T-helper 1 cell (primary cell): ENCODE results near the gene HOXD9.

ENCODE experiments used
- DNase-seq, 5 donors: peaks; one replicate each; pipeline ENCODE4 v3.0.0-alpha.2; 2012 to 2020

HOXD9 gene

GRCh38 chr2:176126929-176127773 is 4.6 kb downstream of the HOXD9 start:
- peak in 4 of 5 donors; percentile 32 to 73 (median 50) for DNase-seq

DNA sequence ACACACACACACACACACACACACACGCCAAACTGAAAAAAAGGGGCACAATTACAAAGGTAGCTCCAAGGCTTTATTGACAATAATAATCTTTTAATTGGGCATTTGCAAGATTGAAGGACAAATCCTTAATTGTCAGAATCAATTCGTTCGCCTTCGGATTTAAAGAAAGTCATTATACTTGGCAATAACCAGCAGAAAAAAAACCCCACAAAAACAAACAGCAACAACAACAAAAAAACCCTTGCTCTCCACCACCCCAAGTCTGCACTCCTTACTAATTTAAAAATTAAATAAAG is 5.2 kb downstream of the HOXD9 start:
- no peak for DNase-seq

GRCh38 chr2:176128172-176128981 is 5.9 kb downstream of the HOXD9 start:
- DNase-seq, result no peak

DNA sequence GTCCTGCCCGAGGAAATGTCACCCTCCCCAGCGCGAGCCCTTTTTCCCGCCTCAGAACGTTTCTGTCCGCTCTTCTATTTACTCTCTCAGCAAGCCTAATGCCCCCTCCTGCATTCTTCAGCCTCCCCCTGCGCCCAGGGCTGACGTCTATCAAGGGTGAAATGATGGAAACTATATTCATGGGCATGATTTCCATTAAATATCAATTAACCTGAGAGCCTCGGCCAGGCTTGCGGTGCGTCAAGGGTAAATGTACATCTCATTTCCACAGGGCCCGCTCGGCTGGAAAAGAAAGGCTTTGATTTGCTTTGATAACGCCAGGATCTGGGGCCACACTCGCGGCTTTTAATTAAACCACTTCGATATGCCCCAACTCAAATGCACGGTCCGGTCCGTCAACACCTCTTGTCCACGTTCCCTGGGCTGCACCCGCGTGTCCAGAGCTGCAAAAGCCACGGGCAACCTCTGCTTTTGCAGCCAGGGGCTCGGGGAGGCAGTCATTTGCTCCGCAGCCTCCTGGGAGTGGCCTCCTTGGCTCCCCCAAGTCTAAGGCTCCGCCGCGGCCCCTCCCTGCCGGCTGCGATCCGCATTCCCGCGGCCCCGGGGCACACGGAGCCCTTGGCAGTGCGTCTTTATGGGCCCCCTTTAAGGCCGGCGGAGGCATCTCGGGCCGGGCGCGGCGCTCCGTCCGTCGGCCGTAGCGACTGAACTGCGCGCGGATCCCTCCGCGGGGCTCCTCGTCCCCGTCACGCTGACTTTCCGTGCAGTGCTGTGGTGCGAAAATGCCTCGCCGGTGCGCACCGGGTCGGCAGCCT is 6.7 kb downstream of the HOXD9 start, which contains the start of gene HOXD8:
TSS of gene HOXD8 (plus strand) at position 724 of the 815 bp plus-strand sequence. CDS start 662 bp downstream, outside the sequence.
- DNase-seq, result no peak

DNA sequence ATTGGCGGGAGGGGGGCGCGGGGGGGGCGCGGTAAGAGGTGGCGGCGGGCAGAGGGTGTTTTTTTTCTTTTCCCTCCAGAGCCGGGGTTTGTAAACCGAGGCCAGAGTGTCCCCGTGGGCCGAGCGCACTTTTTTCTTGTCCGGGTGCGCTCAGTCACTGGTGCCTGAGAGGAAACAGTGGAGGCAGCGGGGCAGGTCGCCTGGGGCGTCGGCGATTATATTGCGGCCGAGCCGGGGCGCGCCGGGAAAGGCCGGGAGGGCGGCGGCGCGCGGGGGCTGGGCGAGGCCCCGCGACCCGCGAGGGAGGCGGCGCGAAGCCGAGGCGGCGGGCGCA is 7.3 kb downstream of the HOXD9 start:
- no peak for DNase-seq

- DNase-seq, result no peak
Observed at GRCh38 chr2:176130147-176130956, 7.8 kb downstream of the HOXD9 start.

GRCh38 chr2:176130957-176131847 is 8.7 kb downstream of the HOXD9 start:
- no peak for DNase-seq

DNA sequence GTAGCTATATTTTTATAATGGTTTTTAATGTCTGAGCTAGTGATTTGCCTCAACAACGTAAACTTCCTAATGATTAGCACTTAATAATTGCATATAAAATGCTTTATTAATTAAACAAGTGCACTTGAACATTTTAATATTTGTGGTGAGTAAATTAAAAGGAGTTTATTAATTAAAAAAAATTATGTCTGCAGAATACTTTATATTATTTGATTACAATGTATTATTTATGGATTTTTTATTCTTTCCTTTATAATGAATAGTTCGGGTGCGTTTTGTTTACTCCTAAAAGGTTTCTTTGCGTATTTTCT is 9.3 kb downstream of the HOXD9 start:
- no peak for DNase-seq

DNA sequence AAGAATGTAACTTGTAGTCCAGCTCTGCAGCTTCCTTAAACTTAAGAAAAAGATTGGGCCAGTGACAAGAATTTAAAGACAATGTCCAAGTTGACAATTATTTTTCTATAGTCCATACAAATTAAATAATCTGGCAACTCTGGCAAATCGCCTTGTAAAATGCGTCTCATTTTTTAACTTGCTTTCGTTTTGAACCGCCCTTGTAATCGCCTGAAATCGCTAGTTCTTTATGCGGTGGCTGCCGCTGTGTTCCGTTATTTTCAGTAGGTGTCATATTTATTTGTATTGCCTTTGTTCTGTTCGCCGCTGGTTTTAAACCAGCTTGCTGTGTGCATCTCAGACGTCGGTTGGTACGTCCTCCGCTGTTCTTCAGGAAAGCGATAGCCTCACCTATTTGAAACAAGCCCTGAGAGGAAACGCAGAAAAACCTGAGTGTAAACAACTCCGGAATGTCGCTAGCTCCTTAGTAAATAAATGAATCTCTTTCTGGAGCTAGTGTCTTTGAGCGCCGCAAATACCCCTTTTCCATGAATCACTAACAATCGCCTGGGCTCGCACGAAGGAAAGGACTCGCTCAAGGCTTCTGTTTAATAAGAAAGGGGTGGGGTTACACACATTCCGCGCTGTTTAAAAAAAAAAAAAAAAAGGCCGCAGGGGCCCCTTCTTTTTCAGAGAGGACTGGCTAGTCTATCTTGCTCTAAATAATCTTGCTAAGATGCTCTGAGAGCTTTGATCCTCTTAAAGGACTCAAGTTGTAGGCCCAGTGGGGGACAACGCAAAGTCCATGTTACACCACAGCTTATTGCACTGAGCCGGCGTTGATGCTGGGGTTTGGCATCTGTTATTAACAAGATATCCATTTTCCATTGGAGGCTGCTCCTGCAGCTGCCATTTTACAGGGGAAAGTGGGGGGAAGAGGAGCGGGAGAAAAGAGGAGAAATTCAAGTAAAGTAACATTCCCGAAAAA is 10.0 kb downstream of the HOXD9 start:
- peak in 1 of 5 donors; percentile 29 for DNase-seq

DNA sequence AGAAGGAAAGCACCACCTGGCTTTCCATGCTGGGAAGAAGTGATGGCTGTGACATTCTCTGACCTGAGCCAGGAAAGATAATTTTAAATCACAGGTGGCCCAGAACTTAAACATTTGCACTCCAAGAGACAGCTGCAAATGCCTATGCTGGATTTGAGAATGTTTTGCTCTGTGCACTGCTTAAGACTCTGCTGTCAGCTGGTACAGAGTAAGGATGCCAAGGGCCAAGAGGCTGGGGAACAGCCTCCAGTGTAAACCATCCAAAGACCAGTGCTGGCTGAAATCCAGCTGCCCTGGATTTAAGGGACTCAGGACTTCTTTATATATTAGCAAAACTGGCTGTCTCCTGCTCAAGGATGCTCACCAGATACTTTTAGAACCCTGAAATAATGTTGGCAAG is 10.9 kb downstream of the HOXD9 start:
- no peak for DNase-seq

- DNase-seq, result no peak
Observed at GRCh38 chr2:176134035-176134434, 11.5 kb downstream of the HOXD9 start.

GRCh38 chr2:176135035-176135440 is 12.5 kb downstream of the HOXD9 start:
- DNase-seq, result no peak

GRCh38 chr2:176136374-176137251 is 14.1 kb downstream of the HOXD9 start:
- DNase-seq, result no peak

DNA sequence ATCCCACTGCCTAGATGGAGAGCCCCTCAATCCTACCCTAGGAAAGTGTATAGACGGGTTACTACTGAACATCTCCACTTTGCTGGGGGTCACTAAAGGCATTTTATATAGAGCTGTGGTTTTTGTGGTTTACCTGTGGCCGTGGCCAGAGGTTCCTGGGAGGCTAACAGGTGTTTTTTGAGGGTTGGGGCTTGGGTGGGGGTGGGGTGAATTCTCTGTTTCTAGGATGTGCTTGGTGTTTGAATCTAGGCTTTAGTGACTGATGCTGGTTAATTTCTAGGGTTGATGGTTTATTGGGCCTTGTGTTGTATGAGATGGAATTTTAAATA is 14.7 kb downstream of the HOXD9 start:
- DNase-seq, result no peak

DNA sequence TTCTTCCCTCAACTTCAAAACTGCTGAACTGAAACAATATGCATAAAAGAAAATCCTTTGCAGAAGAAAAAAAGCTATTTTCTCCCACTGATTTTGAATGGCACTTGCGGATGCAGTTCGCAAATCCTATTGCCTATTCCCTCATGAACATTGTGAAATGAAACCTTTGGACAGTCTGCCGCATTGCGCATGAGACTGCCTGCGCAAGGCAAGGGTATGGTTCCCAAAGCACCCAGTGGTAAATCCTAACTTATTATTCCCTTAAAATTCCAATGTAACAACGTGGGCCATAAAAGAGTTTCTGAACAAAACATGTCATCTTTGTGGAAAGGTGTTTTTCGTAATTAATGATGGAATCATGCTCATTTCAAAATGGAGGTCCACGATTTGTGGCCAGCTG is 15.4 kb downstream of the HOXD9 start:
- DNase-seq, result no peak

DNA sequence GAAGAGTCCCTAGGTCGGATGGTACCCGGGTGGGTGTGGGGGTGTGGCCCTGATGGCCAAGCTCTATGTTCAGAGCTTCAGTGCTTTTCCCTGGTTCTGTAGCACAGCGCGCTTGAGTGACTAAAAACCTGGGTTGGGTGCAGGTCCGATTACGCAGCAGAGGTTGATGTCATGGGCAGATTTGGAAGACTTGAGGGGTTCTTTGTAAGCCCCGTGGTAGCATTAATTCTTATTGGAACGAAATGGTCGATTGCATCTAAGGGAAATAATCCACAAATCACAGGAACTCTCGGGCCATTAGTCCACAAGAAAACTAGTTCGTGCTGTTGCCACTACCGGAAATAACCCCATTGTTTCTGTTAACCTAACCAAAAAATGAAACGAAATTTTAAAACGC is 16.0 kb downstream of the HOXD9 start:
- no peak for DNase-seq

DNA sequence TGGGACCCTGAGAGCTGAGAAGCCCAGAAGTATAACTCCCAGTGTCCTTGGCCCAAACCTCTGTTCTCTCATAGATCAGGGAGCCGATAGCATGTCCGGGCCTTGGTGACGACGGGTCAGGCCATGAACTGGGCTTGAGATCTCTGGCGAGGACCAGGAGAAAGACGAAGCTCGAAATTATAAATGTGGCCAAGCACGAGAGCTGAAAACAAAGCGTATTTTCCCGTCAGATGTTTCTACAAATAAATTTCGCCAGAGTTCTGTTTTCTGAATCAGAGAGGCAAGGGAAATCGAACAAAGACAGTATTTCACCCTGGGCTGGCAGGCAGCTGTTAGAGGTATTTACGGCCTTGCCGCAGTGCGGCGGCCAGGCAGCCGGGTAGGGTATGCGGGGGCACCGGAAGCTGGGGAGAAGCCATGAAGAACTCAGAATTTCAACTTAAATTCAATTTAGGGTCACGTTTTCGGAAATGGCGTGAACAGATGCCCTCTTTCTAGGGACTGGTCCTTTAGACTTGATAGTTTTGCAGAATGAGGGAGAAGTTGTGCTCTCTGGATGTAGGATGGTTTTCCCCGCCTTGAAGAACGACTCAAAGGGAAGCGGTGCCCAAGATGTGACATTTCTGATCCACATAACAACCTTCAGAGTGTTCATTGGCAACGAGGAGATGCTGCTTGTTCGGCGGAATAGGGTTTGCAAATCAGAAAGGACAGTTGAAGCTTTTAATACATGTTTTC is 16.6 kb downstream of the HOXD9 start:
- no peak for DNase-seq

GRCh38 chr2:176139661-176140512 is 17.4 kb downstream of the HOXD9 start:
- DNase-seq, result no peak
